HG03135 (cell line): ENCODE measurements around the gene KRT13.

Experiments
- ATAC-seq: cut with Tn5 transposase; IDR thresholded peaks from one replicate; pipeline ENCODE4 v1.9.1; 2021; ENCODE audit warnings: mild to moderate bottlenecking, moderate library complexity; ENCODE audit not compliant: unreplicated experiment

Gene KRT13

GRCh38 chr17:41520821-41521521 lies 15.6 kb upstream of the KRT13 start:
- no peak for ATAC-seq

- ATAC-seq, result no peak
Observed at GRCh38 chr17:41519501-41520224, 14.3 kb upstream of the KRT13 start.

- no peak for ATAC-seq
Observed at GRCh38 chr17:41518789-41519449, 13.5 kb upstream of the KRT13 start, which contains the start of gene KRT15. KRT15 (minus strand) TSS chr17:41518890; CDS start chr17:41518827, 63 bp downstream.

GRCh38 chr17:41518031-41518430 lies 12.6 kb upstream of the KRT13 start:
- no peak for ATAC-seq

- no peak for ATAC-seq
Observed at GRCh38 chr17:41516830-41517283, 11.4 kb upstream of the KRT13 start.

- ATAC-seq, result no peak
Observed at GRCh38 chr17:41516147-41516829, 10.9 kb upstream of the KRT13 start.

- ATAC-seq, result no peak
Observed at GRCh38 chr17:41513168-41513547, 7.7 kb upstream of the KRT13 start.

- ATAC-seq, result no peak
Observed at GRCh38 chr17:41512546-41513167, 7.2 kb upstream of the KRT13 start.

- no peak for ATAC-seq
Observed at GRCh38 chr17:41511716-41512115, 6.3 kb upstream of the KRT13 start.

- ATAC-seq, result no peak
Observed at GRCh38 chr17:41511116-41511515, 5.7 kb upstream of the KRT13 start.

GRCh38 chr17:41510251-41511065 lies 5.0 kb upstream of the KRT13 start:
- ATAC-seq, result no peak

GRCh38 chr17:41507315-41507880 lies 2.0 kb upstream of the KRT13 start:
- no peak for ATAC-seq

GRCh38 chr17:41505809-41506767 lies 676 bp upstream of the KRT13 start:
- ATAC-seq, result no peak

- no peak for ATAC-seq
Observed at GRCh38 chr17:41504246-41504977, 1.0 kb downstream of the KRT13 start.

GRCh38 chr17:41503202-41503601 lies 2.2 kb downstream of the KRT13 start:
- no peak for ATAC-seq

GRCh38 chr17:41500131-41500911 lies 5.1 kb downstream of the KRT13 start:
- no peak for ATAC-seq

GRCh38 chr17:41499714-41500113 lies 5.7 kb downstream of the KRT13 start:
- no peak for ATAC-seq
